GM12878 (cell line): ENCODE measurements around the gene TXNDC5. TPM values are rescaled to one million over a fixed set of nuclear protein-coding genes. Genes with fewer than 3 reads are reported as not detected.

ENCODE experiments used
- ATAC-seq: fragments of 200-7000 bp; cut with Tn5 transposase; 3 replicates; pipeline ENCODE4 v1.9.1; 2020; ENCODE audit warnings: mild to moderate bottlenecking, moderate library complexity
- BruUV-seq: library from RNA; stranded (reverse); fragments of 400-500 nt; replicated peaks from 2 replicates; lab custom pipeline; 2021; lab: Mats Ljungman, UMichigan
- CTCF ChIA-PET: fragments of 300-600 bp; sonication (Branson Sonifier 250); formaldehyde crosslinking; extraction: SDS; loops from one replicate; lab custom pipeline; 2021; ENCODE audit warnings: inconsistent platforms; lab: Yijun Ruan, JAX
- POLR2A ChIA-PET: fragments of 350-600 bp; formaldehyde crosslinking; extraction: SDS; loops from one replicate; lab custom pipeline; 2021; ENCODE audit warnings: inconsistent platforms; lab: Charles Lee
- RAD21 ChIA-PET: fragments of 300-600 bp; sonication (Branson Sonifier 250); formaldehyde crosslinking; loops from one replicate; lab custom pipeline; 2023; ENCODE audit warnings: antibody characterized with exemption; ENCODE audit not compliant: unreplicated experiment; lab: Charles Lee
- SMC1A ChIA-PET: fragments of 300-600 bp; sonication (Branson Sonifier 250); formaldehyde crosslinking; loops from one replicate; lab custom pipeline; 2023; ENCODE audit not compliant: unreplicated experiment, uncharacterized antibody; lab: Charles Lee
- DNase-seq: peaks from one replicate; pipeline ENCODE4 v3.0.0-alpha.2; 2011; ENCODE audit warnings: low read depth, low spot score
- FAIRE-seq: peaks from 3 replicates; lab custom pipeline; 2011; peaks lifted over from hg19 to GRCh38; lab: Jason Lieb, UNC
- H2AFZ ChIP-seq: 2 replicates; pipeline ENCODE4 v1.6.0; 2011; ENCODE audit warnings: low read depth, low read length, control low read depth; ENCODE audit not compliant: control insufficient read depth
- H3K27ac ChIP-seq: 2 replicates; pipeline ENCODE4 v1.5.1; 2011; ENCODE audit warnings: control low read depth; ENCODE audit not compliant: control insufficient read depth, insufficient read depth
- H3K27me3 ChIP-seq, 2 experiments: replicated peaks in 1 of 2; 2 replicates each; pipeline versions ENCODE4 v1.6.0 to v1.6.1; 2011; ENCODE audit warnings: low read length in 1 of 2; ENCODE audit not compliant: control insufficient read depth in 2 of 2, insufficient read depth in 2 of 2
- H3K36me3 ChIP-seq, 2 experiments: 2 replicates each; pipeline ENCODE4 v1.5.1; 2011; ENCODE audit warnings: low read length in 1 of 2; ENCODE audit not compliant: control insufficient read depth in 2 of 2, insufficient read depth in 2 of 2
- H3K4me1 ChIP-seq: 2 replicates; pipeline ENCODE4 v1.6.1; 2011; ENCODE audit warnings: mild to moderate bottlenecking, low read length, moderate library complexity, mixed read lengths; ENCODE audit not compliant: control insufficient read depth, insufficient read depth
- H3K4me2 ChIP-seq: 2 replicates; pipeline ENCODE4 v1.6.0; 2011; ENCODE audit warnings: control low read depth; ENCODE audit not compliant: control insufficient read depth, insufficient read depth
- H3K4me3 ChIP-seq: fragments of 200-600 bp; sonication (generic); 2 replicates; pipeline ENCODE4 v1.5.1; 2016
- H3K79me2 ChIP-seq: 2 replicates; pipeline ENCODE4 v1.6.0; 2011; ENCODE audit warnings: low read length; ENCODE audit not compliant: control insufficient read depth, insufficient read depth
- H3K9ac ChIP-seq: 2 replicates; pipeline ENCODE4 v1.8.0; 2011; ENCODE audit warnings: low read length, control low read depth, mixed read lengths; ENCODE audit not compliant: control insufficient read depth, insufficient read depth
- H3K9me3 ChIP-seq: replicated peaks from 3 replicates; pipeline ENCODE4 v1.5.1; 2011; ENCODE audit warnings: mild to moderate bottlenecking, low read length; ENCODE audit not compliant: control insufficient read depth, insufficient read depth
- H4K20me1 ChIP-seq: 2 replicates; pipeline ENCODE4 v1.6.0; 2011; ENCODE audit not compliant: control insufficient read depth, insufficient read depth
- ASH2L ChIP-seq: fragments of 300-600, 200-600 bp; sonication (generic); IDR thresholded peaks from 2 replicates; pipeline ENCODE4 v1.6.1; 2017; ENCODE audit warnings: low read depth, mild to moderate bottlenecking, borderline replicate concordance
- CBX5 ChIP-seq: sonication (generic); IDR thresholded peaks from 2 replicates; pipeline ENCODE4 v1.6.1; 2016; ENCODE audit warnings: low read depth, moderate library complexity, mild to moderate bottlenecking, inconsistent platforms
- CEBPZ ChIP-seq: fragments of 150-350 bp; IDR thresholded peaks from 2 replicates; pipeline ENCODE4 v1.6.1; 2016; ENCODE audit warnings: low read depth, low read length
- GATAD2B ChIP-seq: fragments of 450-650 bp; conservative IDR thresholded peaks from 2 replicates; pipeline ENCODE4 v1.6.1; 2017; ENCODE audit warnings: low read depth, mild to moderate bottlenecking, moderate library complexity
- HDGF ChIP-seq: fragments of 450-650 bp; IDR thresholded peaks from 2 replicates; pipeline ENCODE4 v1.6.1; 2016; ENCODE audit warnings: antibody characterized with exemption
- NR2C2 ChIP-seq: IDR thresholded peaks from 2 replicates; pipeline ENCODE4 v1.6.1; 2011; ENCODE audit warnings: borderline replicate concordance, low read depth; ENCODE audit not compliant: control insufficient read depth, insufficient read length
- NRF1 ChIP-seq: conservative IDR thresholded peaks from 2 replicates; pipeline ENCODE4 v1.6.1; 2011; ENCODE audit warnings: mild to moderate bottlenecking, low read depth, low read length, improper control_type of control experiment
- RAD51 ChIP-seq: fragments of 450-650 bp; IDR thresholded peaks from 2 replicates; pipeline ENCODE4 v1.6.1; 2016; ENCODE audit warnings: moderate library complexity, mild to moderate bottlenecking, inconsistent platforms
- RUNX3 ChIP-seq: IDR thresholded peaks from 2 replicates; pipeline ENCODE4 v1.6.1; 2012; ENCODE audit warnings: low read length, inconsistent platforms
- ZSCAN29 ChIP-seq: fragments of 450-650 bp; IDR thresholded peaks from 2 replicates; pipeline ENCODE4 v1.6.1; 2017; ENCODE audit warnings: mild to moderate bottlenecking, moderate library complexity
- WGBS: methylation state at CpG from one replicate; pipeline ENCODE4 v1.1.6; 2016; ENCODE audit warnings: low lambda C conversion rate; ENCODE audit not compliant: insufficient replicate concordance, insufficient coverage; ENCODE audit errors: missing lambda C conversion rate; 5-methylcytosine and 5-hydroxymethylcytosine counted together
- in situ Hi-C: fragments of 300-500 bp; cut with MboI; formaldehyde crosslinking; loops from 9 replicates; pipeline ENCODE4 v1.14.3; 2018; ENCODE audit warnings: mixed read lengths
- intact Hi-C: fragments of 100-400 bp; cut with micrococcal nuclease; formaldehyde crosslinking; loops from one replicate; pipeline ENCODE4 v1.14.2; 2022; ENCODE audit not compliant: unreplicated experiment
- polyA plus RNA-seq, 11 experiments: library from polyadenylated mRNA; depleted of rRNA in 4 of 11; unstranded in 6 of 11; stranded (reverse) in 5 of 11; fragments of >200 nt; fragmentation: Nextera tagmentation in 4 of 11; fragmentation: Illumina TruSeq in 1 of 11; extraction: Ambion mirVana in 4 of 11; extraction: Trizol in 1 of 11; gene quantifications; 1 replicate in 1 of 11; 2 replicates in 10 of 11; pipeline versions ENCODE4 v1.2.1 to v1.2.3, GENCODE V29; 2011 to 2016; ENCODE audit warnings: inconsistent platforms in 2 of 11, missing spikeins in 2 of 11, low read depth in 1 of 11
- total RNA-seq, 4 experiments: library from RNA; depleted of rRNA in 3 of 4; stranded (reverse); fragments of >200 nt in 3 of 4; fragmentation: Illumina TruSeq in 1 of 4; extraction: Trizol in 1 of 4; gene quantifications; 2 replicates each; pipeline versions ENCODE4 v1.2.1 to v1.2.3, GENCODE V29; 2013 to 2021

TXNDC5 gene
- total and polyA plus RNA-seq, 10 of the 15 experiments (the other 5 are each of a cell fraction or from before 2014, with no cell fraction given), result 7.2 to 181 (median 132) TPM

- FAIRE-seq, result no peak
- intact Hi-C loops, result no loop called here
- no peak for TF ChIP-seq RAD51
- TF ChIP-seq NR2C2, result no peak
- TF ChIP-seq ASH2L, result no peak
- TF ChIP-seq GATAD2B, result no peak
- TF ChIP-seq NRF1, result no peak
- no peak for TF ChIP-seq HDGF
- TF ChIP-seq ZSCAN29, result no peak
- no peak for TF ChIP-seq CBX5
- SMC1A ChIA-PET, result interaction anchor here (0.8 kb wide), 1 partner anchor 20 kb away, joined by 4 read pairs; no protein-coding TSS in a partner anchor
- no peak overlapping the region for H3K9ac ChIP-seq
- no peak overlapping the region for H2AFZ ChIP-seq
- H3K79me2 ChIP-seq, result no peaks in the 10 kb centered on the region
- peaks cover 11% of the 10 kb centered on the region for H3K9me3 ChIP-seq
- no peaks in the 10 kb centered on the region for H4K20me1 ChIP-seq
- POLR2A ChIA-PET, result no interaction called here
- RAD21 ChIA-PET, result no interaction called here
- no peaks in the 10 kb centered on the region; a peak in 1 of 4 replicates for H3K27me3 ChIP-seq
- in situ Hi-C loops, result no loop called here
- no peaks in the 10 kb centered on the region for H3K36me3 ChIP-seq
- no peak overlapping the region for H3K4me2 ChIP-seq
- 63% methylated on average over 4 of the region's 4 CpGs for WGBS
- no peak for DNase-seq
- no peak overlapping the region for H3K27ac ChIP-seq
- no TSS peak for BruUV-seq
- H3K4me1 ChIP-seq, result peaks cover 16% of the 10 kb centered on the region
- CTCF ChIA-PET, result interaction anchor here (0.9 to 1.1 kb wide), 2 partner anchors 19 to 48 kb away, joined by 3 read pairs; no protein-coding TSS in a partner anchor
- no peak for ATAC-seq
- H3K4me3 ChIP-seq, result no peak overlapping the region
Observed at GRCh38 chr6:7959453-7959852, 48.9 kb upstream of the TXNDC5 start.

DNA sequence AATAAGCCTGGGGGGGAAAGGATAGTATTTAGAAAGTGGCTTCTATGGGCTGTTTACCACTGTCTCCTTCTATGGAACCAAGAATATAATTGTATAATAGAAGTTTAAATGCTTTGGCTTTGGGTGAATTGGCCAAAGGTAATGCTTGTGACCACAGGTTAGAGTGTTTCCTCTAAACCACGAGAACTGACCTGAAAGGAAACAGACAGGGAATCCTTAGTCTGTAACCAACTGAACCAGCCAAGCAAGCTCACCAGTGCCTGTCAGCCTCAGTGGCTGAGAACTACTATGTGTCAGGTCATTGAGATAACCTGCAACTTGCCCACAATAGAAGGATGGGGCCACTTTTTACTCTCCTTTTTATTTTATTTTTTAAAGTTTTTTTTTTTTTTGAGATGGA is 47.9 kb upstream of the TXNDC5 start:
- no peak overlapping the region for H3K9ac ChIP-seq
- H3K4me3 ChIP-seq, result no peak overlapping the region
- H3K4me1 ChIP-seq, result peaks cover 16% of the 10 kb centered on the region
- TF ChIP-seq RUNX3, result peak; percentile 54
- no peak for TF ChIP-seq CEBPZ
- TF ChIP-seq, all 136 proteins: peak for 1
- Histone ChIP-seq H3K36me3 (no peaks in the 10 kb centered on the region), H4K20me1 (no peaks in the 10 kb centered on the region), H3K4me2 (no peak overlapping the region), H3K27ac (no peak overlapping the region), H3K79me2 (no peaks in the 10 kb centered on the region), H3K9me3 (peaks cover 8% of the 10 kb centered on the region), H3K27me3 (no peaks in the 10 kb centered on the region; a peak in 1 of 4 replicates), H2AFZ (no peak overlapping the region)
- POLR2A ChIA-PET, result no interaction called here
- CTCF ChIA-PET, result no interaction called here
- in situ Hi-C loops, result no loop called here
- no peak for DNase-seq
- no peak for ATAC-seq
- SMC1A ChIA-PET, result interaction anchor here (0.9 kb wide), 1 partner anchor 19 kb away, joined by 4 read pairs; no protein-coding TSS in a partner anchor
- BruUV-seq, result no TSS peak
- intact Hi-C loops, result no loop called here
- WGBS, result 0% methylated on average over 1 of the region's 1 CpG
- RAD21 ChIA-PET, result no interaction called here
- no peak for FAIRE-seq
